Panc1 (cell line): ENCODE data around the gene UBE3B. TPM values are rescaled to one million over a fixed set of nuclear protein-coding genes. Genes with fewer than 3 reads are reported as not detected.

Source experiments
- ATAC-seq: fragments of 200-7000 bp; cut with Tn5 transposase; 2 replicates; pipeline ENCODE4 v1.9.1; 2020; ENCODE audit warnings: mild to moderate bottlenecking, moderate library complexity
- BruUV-seq: library from RNA; stranded (reverse); fragments of 400-500 nt; replicated peaks from 2 replicates; lab custom pipeline; 2021; lab: Mats Ljungman, UMichigan
- CTCF ChIA-PET: fragments of 300-600 bp; sonication (Branson Sonifier 250); formaldehyde crosslinking; loops from one replicate; lab custom pipeline; 2022; ENCODE audit warnings: antibody characterized with exemption; lab: Charles Lee
- POLR2A ChIA-PET: fragments of 300-600 bp; sonication (Branson Sonifier 250); formaldehyde crosslinking; loops from one replicate; lab custom pipeline; 2022; ENCODE audit warnings: antibody characterized with exemption; lab: Charles Lee
- DNase-seq: peaks from one replicate; pipeline ENCODE4 v3.0.0-alpha.2; 2010; ENCODE audit warnings: low read depth, low spot score
- H3K27ac ChIP-seq: 2 replicates; pipeline ENCODE4 v1.5.1; 2011; ENCODE audit warnings: mild to moderate bottlenecking, low read length, inconsistent platforms
- H3K27me3 ChIP-seq: fragments of 200-500 bp; sonication (Bioruptor generic); 2 replicates; pipeline ENCODE4 v1.6.0; 2014; ENCODE audit warnings: low read length, inconsistent platforms; ENCODE audit not compliant: control insufficient read depth, insufficient read depth
- H3K36me3 ChIP-seq: fragments of 200-500 bp; sonication (Bioruptor generic); 2 replicates; pipeline ENCODE4 v1.5.1; 2014; ENCODE audit warnings: inconsistent platforms, mild to moderate bottlenecking, low read length, moderate library complexity; ENCODE audit not compliant: control insufficient read depth, insufficient read depth
- H3K4me1 ChIP-seq: 2 replicates; pipeline ENCODE4 v1.5.1; 2011; ENCODE audit warnings: inconsistent platforms, mild to moderate bottlenecking, low read length, moderate library complexity; ENCODE audit not compliant: control insufficient read depth, insufficient read depth
- H3K4me3 ChIP-seq, 2 experiments: 2 replicates each; pipeline ENCODE4 v1.5.1; 2011 to 2012; ENCODE audit warnings: low read depth in 2 of 2, low read length in 2 of 2, mild to moderate bottlenecking in 2 of 2, inconsistent platforms in 1 of 2, moderate library complexity in 1 of 2
- H3K9me3 ChIP-seq: fragments of 200-500 bp; sonication (Bioruptor generic); 2 replicates; pipeline ENCODE4 v1.5.1; 2014; ENCODE audit warnings: low read depth, mild to moderate bottlenecking, inconsistent platforms, low read length, moderate library complexity; ENCODE audit not compliant: control insufficient read depth, insufficient read depth
- CTCF ChIP-seq: fragments of 450-650 bp; IDR thresholded peaks from 2 replicates; pipeline ENCODE4 v1.5.1; 2017; ENCODE audit warnings: mild to moderate bottlenecking
- POLR2AphosphoS5 ChIP-seq: IDR thresholded peaks from 2 replicates; pipeline ENCODE4 v1.6.1; 2012; ENCODE audit warnings: mild to moderate bottlenecking, low read depth, low read length, moderate library complexity
- REST ChIP-seq, 2 experiments: IDR thresholded peaks; 2 replicates each; pipeline ENCODE4 v1.6.1; 2011 to 2012; ENCODE audit warnings: low read depth in 2 of 2, control low read depth in 1 of 2, low read length in 1 of 2, mild to moderate bottlenecking in 1 of 2, moderate library complexity in 1 of 2; ENCODE audit not compliant: insufficient read depth in 1 of 2
- SIN3A ChIP-seq: IDR thresholded peaks from 2 replicates; pipeline ENCODE4 v1.6.1; 2012; ENCODE audit warnings: low read depth, mild to moderate bottlenecking, low read length, moderate library complexity, borderline replicate concordance; ENCODE audit not compliant: insufficient read depth
- TCF7L2 ChIP-seq: IDR thresholded peaks from 2 replicates; pipeline ENCODE4 v1.6.1; 2011; ENCODE audit warnings: mild to moderate bottlenecking, low read depth, low read length, inconsistent platforms
- in situ Hi-C: cut with HindIII; loops from 2 replicates; pipeline ENCODE4 v1.10.0; 2016; ENCODE audit warnings: low sequenced_read_pairs, low pct_unique_long_range_greater_than_20kb
- intact Hi-C: fragments of 100-400 bp; cut with micrococcal nuclease; formaldehyde crosslinking; loops from one replicate; pipeline ENCODE4 v1.10.0; 2022; ENCODE audit not compliant: unreplicated experiment
- total RNA-seq: library from RNA; stranded (reverse); gene quantifications from one replicate; pipeline ENCODE4 v1.2.1, GENCODE V29; 2021; ENCODE audit not compliant: unreplicated experiment

UBE3B gene
- total RNA-seq, 1 experiment from 2014 or later: 38.9 TPM

GRCh38 chr12:109559200-109559505 is 81.7 kb downstream of the UBE3B start:
- ATAC-seq (no peak), DNase-seq (no peak)
- BruUV-seq: no TSS peak
- H3K4me3 ChIP-seq: no peak overlapping the region
- H3K4me1 ChIP-seq: no peaks in the 10 kb centered on the region
- no peaks in the 10 kb centered on the region for H3K36me3 ChIP-seq
- H3K27ac ChIP-seq: no peak overlapping the region
- TF ChIP-seq TCF7L2 (no peak), REST (IDR thresholded peaks at IDR 0.05; ENCODE audit: insufficient read depth in 1 of 2, low read depth in 2 of 2, low read length in 1 of 2) (no peak), POLR2AphosphoS5 (no peak), SIN3A (no peak)
- H3K27me3 ChIP-seq: no peaks in the 10 kb centered on the region
- POLR2A ChIA-PET: no interaction called here
- in situ Hi-C loops: no loop called here
- no peaks in the 10 kb centered on the region for H3K9me3 ChIP-seq
- intact Hi-C loops: no loop called here
- CTCF ChIA-PET: no interaction called here

- Histone ChIP-seq H3K4me3 (no peak overlapping the region), H3K27ac (no peak overlapping the region), H3K36me3 (no peaks in the 10 kb centered on the region), H3K4me1 (no peaks in the 10 kb centered on the region), H3K27me3 (no peaks in the 10 kb centered on the region), H3K9me3 (no peaks in the 10 kb centered on the region)
- in situ Hi-C loops (no loop called here), intact Hi-C loops (no loop called here)
- ChIA-PET POLR2A (no interaction called here), CTCF (no interaction called here)
- TF ChIP-seq SIN3A: no peak
- TF ChIP-seq CTCF: no peak
- no peak for TF ChIP-seq REST (IDR thresholded peaks at IDR 0.05; ENCODE audit: insufficient read depth in 1 of 2, low read depth in 2 of 2, low read length in 1 of 2)
- no peak for TF ChIP-seq POLR2AphosphoS5
- no peak for TF ChIP-seq TCF7L2
- ATAC-seq (no peak), DNase-seq (no peak)
- BruUV-seq: no TSS peak
Measured at GRCh38 chr12:109559601-109560000, 82.2 kb downstream of the UBE3B start.
